ENCODE data around the gene PRM3.

DNA sequence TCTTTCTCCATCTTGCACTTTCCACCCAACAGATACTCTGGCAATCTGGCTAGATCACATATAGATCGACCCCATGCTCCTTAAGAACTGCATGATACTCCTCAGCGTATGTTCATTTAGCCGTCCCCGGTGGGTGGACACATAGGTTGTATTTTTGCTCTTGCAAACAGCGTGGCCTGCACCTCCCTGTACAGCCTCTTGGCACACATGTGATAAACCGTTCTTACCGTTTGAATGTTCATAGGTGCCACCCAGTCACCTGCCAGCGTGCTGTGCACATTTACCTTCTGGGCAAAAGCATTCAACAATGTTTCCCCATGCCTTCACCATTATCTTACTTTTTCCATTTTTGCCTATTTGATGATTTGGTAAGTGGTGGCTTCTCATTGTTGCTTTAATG, 10.5 kb downstream of the PRM3 start:
- TF ChIP-seq, protein P1, sequence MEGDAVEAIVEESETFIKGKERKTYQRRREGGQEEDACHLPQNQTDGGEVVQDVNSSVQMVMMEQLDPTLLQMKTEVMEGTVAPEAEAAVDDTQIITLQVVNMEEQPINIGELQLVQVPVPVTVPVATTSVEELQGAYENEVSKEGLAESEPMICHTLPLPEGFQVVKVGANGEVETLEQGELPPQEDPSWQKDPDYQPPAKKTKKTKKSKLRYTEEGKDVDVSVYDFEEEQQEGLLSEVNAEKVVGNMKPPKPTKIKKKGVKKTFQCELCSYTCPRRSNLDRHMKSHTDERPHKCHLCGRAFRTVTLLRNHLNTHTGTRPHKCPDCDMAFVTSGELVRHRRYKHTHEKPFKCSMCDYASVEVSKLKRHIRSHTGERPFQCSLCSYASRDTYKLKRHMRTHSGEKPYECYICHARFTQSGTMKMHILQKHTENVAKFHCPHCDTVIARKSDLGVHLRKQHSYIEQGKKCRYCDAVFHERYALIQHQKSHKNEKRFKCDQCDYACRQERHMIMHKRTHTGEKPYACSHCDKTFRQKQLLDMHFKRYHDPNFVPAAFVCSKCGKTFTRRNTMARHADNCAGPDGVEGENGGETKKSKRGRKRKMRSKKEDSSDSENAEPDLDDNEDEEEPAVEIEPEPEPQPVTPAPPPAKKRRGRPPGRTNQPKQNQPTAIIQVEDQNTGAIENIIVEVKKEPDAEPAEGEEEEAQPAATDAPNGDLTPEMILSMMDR (IDR thresholded peaks at IDR 0.05; ENCODE audit: low read depth, low read length), result no peak
- TF ChIP-seq, protein P2, sequence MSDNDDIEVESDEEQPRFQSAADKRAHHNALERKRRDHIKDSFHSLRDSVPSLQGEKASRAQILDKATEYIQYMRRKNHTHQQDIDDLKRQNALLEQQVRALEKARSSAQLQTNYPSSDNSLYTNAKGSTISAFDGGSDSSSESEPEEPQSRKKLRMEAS (IDR thresholded peaks at IDR 0.05; ENCODE audit: low read depth, low read length), result no peak
- no peak for TF ChIP-seq POLR2A (IDR thresholded peaks at IDR 0.05; ENCODE audit: extremely low read depth, insufficient read length)
